Urothelium cell line (cell line): ENCODE data around the gene ZNF724.
A peak's percentile ranks its signal among the peaks of the same experiment; 100 is the strongest.
"Not testable (repeated sequence)": the region's sequence is repeated elsewhere in the genome, so short reads cannot be mapped to it uniquely, and the experiment has no call there.

Experiments
- DNase-seq: peaks from one replicate; pipeline ENCODE4 v3.0.0; 2011; ENCODE audit warnings: low spot score, mixed read lengths
- FAIRE-seq: peaks from 2 replicates; lab custom pipeline; 2011; peaks lifted over from hg19 to GRCh38; lab: Jason Lieb, UNC

Gene ZNF724

GRCh38 chr19:23249911-23250649 lies at the start of gene ZNF724:
Gene ZNF724, minus strand, starts transcription at chr19:23250394. Its CDS starts 152 bp downstream, at chr19:23250242.
- DNase-seq (no peak), FAIRE-seq (no peak)

- no peak for FAIRE-seq
Measured at GRCh38 chr19:23294141-23294540, 43.9 kb upstream of the ZNF724 start.

GRCh38 chr19:23289966-23290365 lies 39.8 kb upstream of the ZNF724 start:
- DNase-seq, FAIRE-seq: not testable (repeated sequence)

More at GRCh38 chr19:23294141-23294540, 43.9 kb upstream of the ZNF724 start:
- DNase-seq, result no peak

- no peak for DNase-seq
- FAIRE-seq, result no peak
Measured at GRCh38 chr19:23287620-23288019, 37.4 kb upstream of the ZNF724 start.

GRCh38 chr19:23286477-23286876 lies 36.3 kb upstream of the ZNF724 start:
- FAIRE-seq, result no peak
- DNase-seq, result no peak

GRCh38 chr19:23285948-23286347 lies 35.8 kb upstream of the ZNF724 start:
- FAIRE-seq, result no peak
- DNase-seq, result no peak

- not testable (repeated sequence) for FAIRE-seq, DNase-seq
Measured at GRCh38 chr19:23285326-23285725, 35.1 kb upstream of the ZNF724 start.

- no peak for DNase-seq
- FAIRE-seq, result no peak
Measured at GRCh38 chr19:23283925-23284324, 33.7 kb upstream of the ZNF724 start.

- DNase-seq (no peak), FAIRE-seq (no peak)
Measured at GRCh38 chr19:23281663-23282276, 31.6 kb upstream of the ZNF724 start.

- not testable (repeated sequence) for DNase-seq, FAIRE-seq
Measured at GRCh38 chr19:23278118-23278517, 27.9 kb upstream of the ZNF724 start.

- FAIRE-seq (no peak), DNase-seq (peak; percentile 52)
Measured at GRCh38 chr19:23273590-23274412, 23.6 kb upstream of the ZNF724 start.

GRCh38 chr19:23273022-23273589 lies 22.9 kb upstream of the ZNF724 start:
- DNase-seq (no peak), FAIRE-seq (no peak)

GRCh38 chr19:23263870-23264590 lies 13.8 kb upstream of the ZNF724 start:
- DNase-seq, result no peak

GRCh38 chr19:23263396-23263795 lies 13.2 kb upstream of the ZNF724 start:
- DNase-seq, result no peak
- no peak for FAIRE-seq

More at GRCh38 chr19:23263870-23264590, 13.8 kb upstream of the ZNF724 start:
- no peak for FAIRE-seq

GRCh38 chr19:23262920-23263319 lies 12.7 kb upstream of the ZNF724 start:
- DNase-seq (no peak), FAIRE-seq (no peak)

- DNase-seq (no peak), FAIRE-seq (no peak)
Measured at GRCh38 chr19:23261496-23262020, 11.4 kb upstream of the ZNF724 start.

GRCh38 chr19:23260956-23261355 lies 10.8 kb upstream of the ZNF724 start:
- DNase-seq, result no peak
- FAIRE-seq, result no peak

- DNase-seq (no peak), FAIRE-seq (no peak)
Measured at GRCh38 chr19:23259961-23260360, 9.8 kb upstream of the ZNF724 start.

GRCh38 chr19:23255700-23256099 lies 5.5 kb upstream of the ZNF724 start:
- FAIRE-seq (no peak), DNase-seq (no peak)
